Hindlimb muscle (tissue), 1 donor: ENCODE measurements around the gene HLCS. TPM values are rescaled to one million over a fixed set of nuclear protein-coding genes. Genes with fewer than 3 reads are reported as not detected.

Experiments
- DNase-seq: peaks from one replicate; pipeline ENCODE4 v3.0.0-alpha.2; 2013
- polyA plus RNA-seq: library from polyadenylated mRNA; unstranded; fragments of 120-200 nt; gene quantifications from one replicate; pipeline ENCODE4 v1.2.1, GENCODE V29; 2013; ENCODE audit not compliant: insufficient read length

Gene HLCS
- polyA plus RNA-seq, 1 donor: 12.8 TPM

DNA sequence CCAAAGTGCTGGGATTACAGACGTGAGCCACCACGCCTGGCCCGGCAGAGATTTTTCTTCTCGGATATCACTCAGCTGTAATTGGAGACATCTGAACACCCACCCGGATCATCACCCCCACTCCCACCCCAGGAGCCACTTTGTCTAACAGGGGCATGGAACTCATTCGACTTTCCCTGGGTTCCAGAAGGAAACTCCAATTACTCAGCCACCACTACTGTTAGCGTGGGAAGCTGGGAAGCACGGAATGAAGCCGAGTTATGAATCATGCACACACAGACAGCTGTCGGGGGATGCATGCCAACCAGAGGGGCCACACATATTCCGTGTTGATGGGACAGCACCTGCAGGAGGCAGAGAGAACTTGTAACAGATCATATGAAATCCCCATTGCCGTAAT, 85.2 kb downstream of the HLCS start:
- no peak for DNase-seq

DNA sequence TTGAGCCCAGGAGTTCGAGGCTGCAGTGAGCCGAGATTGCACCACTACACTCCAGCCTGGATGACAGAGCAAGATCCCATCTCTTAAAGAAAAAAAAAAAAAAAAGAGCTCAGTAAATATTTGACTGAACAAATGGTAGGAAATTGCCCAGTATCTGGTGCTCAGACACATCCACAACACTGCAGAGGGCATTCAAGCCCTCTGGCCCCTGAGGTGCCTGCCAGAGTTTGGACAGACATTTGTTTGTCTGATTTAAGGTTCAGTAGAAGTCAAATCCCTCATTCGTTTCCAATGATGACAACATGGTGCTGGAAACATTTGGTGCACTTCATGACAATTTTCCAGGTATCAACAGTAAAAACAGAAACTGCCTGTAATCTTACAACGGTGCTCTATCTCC, 86.6 kb downstream of the HLCS start:
- DNase-seq: no peak

DNA sequence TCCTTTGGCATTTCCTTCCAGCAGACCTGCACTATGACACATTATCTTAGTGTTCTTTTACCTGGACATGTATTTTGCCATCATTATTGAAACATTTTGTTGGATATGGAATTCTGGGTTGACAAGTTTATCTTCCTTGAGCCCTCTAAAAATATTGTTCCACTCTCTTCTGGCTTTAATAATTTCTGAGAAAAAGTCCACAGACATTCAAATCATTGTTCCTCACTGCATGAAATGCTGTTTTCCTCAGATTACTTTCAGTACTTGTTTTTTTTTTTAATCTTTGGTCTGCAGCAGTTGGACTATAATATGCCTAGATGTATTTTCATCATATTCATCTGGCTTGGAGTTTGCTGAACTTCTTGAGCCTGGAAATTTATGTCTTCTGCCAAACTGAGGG, 88.7 kb downstream of the HLCS start:
- DNase-seq: no peak

DNA sequence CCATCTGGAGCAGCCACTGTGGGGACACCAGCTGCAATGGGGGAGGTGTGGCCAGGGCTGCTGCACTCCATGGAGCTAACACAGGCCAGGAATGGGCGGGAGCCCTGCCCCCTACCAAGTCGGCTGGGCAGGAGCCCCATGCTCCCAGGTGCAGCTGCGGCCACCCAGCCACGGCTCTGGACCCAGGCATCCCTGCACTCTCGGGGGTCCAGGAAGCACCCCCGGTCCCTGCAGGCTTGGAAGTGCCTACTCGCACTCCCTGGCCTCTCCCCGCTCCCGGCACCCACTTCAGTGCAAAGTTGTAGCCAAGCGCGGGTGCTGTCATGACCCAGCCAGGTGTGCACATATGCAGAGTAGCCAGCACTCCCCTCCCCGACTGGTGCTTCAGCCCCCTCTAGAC, 91.8 kb downstream of the HLCS start:
- no peak for DNase-seq

DNA sequence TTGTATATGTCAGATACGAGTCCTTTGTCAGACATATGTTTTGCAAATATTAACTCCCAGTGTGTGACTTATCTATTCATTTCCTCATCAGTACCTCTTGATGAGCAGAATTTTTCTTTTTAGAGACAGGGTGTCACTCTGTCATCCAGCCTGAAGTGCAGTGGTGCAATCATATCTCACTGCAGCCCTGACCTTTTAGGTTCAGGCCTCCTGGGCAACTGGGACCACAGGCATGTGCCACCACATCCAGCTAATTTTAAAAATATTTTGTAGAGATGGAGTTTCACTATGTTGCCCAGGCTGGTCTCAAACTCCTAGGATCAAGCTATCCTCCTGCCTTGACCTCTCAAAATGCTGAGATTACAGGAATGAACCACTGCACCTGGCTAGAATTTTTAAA, 93.0 kb downstream of the HLCS start:
- no peak for DNase-seq

DNA sequence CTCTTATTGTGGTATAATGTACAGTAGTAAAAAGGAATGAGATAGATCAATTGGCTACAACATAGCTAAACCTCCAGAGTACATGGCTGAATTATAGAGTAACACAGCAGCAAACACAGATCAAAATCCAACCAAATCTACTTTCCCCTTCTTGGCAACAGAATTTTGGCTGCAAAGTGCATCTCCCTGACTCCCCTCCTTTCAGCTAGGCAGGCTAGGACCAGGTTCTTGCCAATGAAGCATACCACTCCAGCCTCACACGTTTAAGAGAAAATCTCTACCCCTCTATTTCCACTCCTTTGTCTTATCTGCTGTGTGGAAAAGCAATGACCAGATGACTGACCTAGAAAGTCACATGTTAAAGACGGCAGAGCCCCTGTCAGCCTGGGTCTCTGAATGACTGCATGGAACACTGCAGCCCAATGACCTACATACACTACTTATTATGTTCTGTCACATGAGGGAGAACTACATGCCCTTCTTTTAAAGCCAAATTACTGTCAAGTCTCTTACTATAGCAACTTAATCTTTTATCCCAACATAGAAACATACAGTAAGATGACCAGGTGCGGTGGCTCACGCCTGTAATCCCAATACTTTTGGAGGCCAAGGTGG, 99.1 kb downstream of the HLCS start:
- no peak for DNase-seq

DNA sequence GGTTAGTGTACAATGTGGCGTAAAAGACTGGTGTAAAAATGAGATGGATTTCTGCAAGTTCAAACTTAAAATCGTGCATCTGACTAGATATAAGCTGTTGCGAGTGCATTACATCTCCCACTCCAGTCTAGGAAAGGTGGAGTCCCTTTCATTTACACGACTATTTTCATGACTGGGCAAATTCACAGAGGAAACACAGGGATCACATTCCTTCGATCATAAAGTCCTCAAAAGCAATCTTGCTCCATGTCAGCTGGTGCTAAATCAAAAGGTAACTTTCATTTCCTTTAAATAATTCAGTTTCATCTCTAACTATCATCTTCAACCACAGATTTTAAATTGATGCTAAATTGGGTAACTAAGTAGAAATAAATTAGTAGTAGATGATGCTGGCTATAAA, 100.0 kb downstream of the HLCS start:
- DNase-seq: no peak

DNA sequence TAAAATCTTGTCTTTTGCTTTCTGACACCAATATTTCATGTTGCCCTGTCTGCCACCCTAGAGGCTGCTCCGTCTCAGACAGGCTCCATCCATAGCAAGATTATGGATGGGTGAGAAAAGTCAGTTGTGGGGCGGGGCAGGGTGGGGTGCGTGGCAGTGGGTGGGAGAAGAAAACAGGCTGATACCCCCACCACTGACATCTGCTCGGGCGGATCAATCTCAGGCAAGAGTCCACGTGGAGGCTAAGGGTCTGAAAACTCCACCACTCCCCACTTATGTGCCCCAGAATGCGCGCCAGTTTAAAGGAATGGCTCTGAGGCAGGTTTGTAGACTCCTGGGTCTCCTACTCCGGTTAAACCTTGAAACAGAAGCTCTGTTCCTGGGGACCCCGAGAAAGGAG, 101.5 kb downstream of the HLCS start:
- no peak for DNase-seq

DNA sequence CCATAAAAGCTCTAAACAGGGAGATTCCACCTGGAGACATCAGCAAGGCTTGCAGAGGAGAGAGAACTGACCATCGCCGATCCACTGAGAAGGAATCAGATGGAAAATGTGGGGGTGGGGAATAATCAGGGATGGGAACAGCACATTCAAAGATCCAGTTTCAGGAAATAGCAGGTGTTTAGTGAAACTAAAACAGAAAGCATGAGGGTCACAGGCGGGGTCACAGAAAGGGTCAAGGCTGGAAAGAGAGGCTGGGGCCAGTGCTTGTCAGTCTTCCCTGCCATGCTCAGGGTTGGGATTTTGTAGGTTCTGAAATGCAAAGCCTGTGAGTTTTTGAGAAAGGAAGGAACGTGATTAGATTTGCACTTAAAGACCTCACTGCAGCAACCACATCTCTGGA, 103.2 kb downstream of the HLCS start:
- no peak for DNase-seq

DNA sequence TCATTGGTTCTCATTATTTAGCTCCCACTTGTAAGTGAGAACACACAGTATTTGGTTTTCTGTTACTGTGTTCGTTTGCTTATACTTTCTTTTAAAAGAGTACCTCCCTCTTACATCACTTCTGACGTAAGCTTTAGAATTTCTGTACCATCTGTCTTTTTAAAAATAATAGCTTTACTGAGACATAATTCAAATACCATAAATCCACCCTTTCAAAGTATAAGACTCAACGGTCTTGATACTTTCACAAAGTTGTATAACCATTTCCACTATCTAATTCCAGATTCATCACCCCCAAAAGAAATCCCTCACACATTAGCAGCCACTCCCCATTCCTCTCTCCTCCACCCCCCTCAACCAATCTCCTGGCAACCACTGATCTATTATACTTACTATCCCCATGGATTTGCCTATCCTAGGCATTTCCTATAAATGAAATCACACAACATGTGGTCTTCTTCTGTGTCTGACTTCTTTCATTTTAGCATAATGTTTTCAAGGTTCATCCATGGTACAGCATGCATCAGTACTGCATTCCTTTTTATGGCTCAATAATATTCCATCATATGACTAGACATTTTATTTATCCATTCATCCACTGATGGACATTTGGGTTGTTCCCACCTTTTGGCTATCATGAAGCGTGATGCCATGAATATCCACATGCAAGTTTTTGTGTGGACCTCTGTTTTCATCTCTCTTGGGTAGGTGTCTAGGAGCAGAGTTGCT, 104.7 kb downstream of the HLCS start:
- DNase-seq: no peak

DNA sequence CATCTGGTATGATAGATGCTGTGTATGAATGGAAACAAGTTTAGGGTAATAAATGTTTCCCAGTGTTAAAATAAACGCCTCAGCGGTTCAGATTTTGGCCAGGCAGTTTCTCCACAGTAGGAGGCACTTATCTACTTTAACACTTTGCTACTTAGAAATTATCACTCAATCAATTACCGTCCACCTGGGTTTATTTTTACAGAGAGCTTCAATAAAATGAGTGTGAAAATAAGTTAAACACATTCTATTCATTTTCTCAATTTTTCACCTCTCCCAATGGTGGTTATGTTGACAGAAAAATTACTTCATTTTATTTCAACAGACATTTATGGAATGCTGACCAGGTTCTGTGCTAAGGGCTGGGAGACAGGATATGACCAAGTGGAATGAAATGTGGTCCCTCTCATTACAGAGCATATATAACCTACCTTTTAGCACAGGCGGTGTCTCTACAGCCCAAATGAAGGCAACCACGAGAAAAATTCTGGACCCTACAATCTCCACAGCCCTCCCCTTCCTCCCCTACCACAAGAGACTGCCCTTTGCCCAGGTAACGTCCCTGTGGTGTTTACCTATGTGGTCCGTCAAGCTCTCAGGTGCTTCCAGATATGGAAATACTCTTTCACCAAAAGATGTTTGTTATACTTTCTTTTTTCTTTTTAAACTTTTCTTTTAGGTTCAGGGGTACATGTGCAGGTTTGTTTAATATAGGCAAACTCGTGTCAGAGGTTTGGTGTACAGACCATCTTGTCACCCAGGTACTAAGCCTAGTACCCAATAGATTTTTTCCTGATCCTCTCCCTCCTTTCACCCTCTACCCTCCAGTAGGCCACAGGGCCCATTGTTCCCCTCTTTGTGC, 105.5 kb downstream of the HLCS start:
- DNase-seq: no peak

DNA sequence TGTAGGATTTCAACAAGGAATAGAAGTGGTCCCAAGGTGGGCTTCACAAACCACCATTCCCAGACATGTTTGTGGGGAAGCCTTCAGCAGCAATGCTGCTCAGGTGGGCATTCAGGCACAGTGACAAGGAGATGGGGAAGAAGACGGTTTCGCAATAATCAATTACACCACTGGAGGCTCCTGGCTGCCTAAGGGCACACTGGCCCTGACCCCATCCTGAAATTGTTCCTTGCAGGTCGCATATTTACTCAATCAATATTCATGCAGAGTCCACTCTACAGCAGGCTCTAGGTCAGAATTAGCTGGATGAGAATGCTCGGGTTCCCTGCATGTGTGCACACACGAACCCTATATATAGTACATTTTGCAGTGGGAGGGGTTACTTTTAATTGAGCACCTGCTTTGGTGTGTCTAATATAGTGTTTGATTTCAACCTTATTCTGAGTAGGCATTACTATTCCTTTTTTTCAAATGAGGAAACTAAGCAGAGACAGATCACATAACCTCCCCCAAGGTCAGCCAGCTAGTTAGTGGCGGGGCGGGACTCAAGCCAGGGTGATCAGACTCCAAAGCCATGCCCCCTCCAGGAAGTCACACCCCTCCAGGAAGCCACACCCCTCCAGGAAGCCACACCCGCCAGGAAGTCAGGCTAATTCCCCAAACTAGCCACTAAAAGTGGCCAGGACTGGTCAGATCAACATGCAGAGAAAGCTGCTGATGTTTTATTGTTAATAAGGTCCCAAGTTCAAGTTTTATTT, 106.5 kb downstream of the HLCS start:
- DNase-seq: no peak

DNA sequence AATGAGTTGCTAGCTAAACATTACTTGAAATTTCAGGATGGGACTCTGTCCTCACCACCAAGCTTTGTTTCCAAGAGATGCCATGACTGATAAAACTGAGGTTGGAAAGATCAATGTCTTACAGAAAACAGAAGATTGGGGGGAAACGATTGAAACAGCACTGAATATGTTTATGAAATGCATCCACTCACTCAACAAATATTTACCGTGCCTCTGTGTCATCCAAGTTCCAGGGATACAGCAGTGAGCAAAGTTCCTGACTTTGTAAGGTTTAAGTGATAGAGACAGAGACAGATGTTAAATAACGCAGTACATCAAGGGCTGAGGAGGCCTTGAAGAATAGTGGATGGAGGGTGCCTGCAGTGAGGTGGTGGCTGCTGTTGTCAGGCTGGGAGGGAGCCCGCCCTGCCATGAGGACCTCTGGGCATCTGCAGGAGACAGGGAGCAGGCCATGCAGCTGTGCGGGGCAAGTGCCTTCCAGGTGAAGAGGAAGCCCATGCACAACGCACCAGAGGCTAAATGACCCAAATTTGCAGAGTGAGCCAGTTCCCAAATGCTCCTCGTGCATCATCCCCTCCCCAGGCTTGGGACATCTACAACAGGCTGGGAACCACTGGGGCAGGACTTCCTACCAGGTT, 108.0 kb downstream of the HLCS start:
- no peak for DNase-seq

DNA sequence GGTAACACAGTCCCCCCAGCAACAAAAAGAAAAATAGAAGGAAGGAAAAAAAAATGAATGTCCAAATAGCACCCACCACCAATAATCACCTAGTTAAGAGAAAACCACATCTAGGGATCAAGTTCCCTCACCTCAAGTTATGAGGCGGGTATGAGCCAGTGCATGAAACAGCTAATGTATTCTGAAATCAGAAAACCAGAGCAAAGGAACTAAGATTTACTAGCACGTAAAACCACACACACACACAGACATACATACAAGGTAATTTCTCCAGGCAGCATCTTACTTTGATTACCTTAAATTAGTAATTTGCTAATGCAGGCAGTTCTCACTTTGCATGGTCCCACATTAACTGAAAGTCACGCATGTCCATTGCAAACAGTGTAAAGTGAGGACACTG, 109.8 kb downstream of the HLCS start:
- DNase-seq: no peak

DNA sequence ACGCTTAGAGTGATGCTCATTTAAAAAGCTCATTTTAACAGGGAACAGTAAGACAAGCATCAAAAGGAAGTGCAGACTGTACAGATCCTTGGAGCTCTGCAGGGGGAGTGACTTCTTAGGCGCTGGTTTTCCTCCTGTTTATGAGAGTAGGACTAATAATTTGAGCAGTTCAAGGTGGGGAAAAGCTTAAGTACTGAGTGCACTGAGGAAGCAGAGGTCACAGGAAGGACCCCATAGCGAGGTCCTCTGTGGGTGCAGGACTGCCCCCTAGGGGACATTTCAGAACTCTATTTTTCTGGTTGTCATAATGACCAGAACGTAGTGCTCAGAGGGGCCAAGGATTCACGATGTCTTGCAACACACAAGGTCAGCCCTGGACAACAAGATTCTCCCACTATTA, 112.1 kb downstream of the HLCS start:
- no peak for DNase-seq

DNA sequence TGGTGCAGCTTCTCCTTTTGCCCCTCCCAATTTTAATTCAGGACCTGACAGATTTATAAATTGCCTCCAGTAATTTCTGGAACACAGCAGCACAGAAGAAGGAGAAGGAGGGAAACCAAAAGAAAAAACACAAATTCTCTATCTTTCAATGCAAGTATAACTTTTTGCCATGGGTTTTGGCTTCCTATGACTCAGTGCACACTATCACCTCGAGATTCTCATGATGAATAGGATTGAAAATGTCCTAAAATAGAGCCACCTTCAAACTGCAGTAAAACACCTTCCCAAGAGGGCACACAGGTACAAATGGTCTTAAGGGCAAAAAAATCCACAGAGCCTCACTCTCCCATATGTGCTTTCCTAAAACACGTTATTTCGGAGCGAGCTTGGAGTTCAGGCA, 113.6 kb downstream of the HLCS start:
- DNase-seq: no peak

DNA sequence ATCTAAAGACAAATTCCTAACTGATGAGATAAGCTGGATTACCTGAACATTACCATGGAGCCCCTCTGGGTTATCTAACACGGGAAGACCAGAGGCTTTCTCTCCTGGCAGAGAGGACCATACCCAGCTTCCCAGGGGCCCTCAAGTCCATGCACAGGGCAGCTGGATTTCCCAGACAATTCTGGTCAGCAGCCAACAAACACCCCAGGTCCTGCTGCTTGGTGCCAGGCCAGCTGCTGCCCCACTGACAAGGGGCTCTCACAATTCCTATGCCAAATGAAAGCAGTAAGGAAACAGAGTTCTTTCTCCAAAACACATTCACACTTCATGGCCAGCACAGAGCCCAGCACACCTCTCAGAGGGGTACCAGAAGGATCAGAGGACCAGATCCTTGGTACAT, 114.2 kb downstream of the HLCS start:
- no peak for DNase-seq

DNA sequence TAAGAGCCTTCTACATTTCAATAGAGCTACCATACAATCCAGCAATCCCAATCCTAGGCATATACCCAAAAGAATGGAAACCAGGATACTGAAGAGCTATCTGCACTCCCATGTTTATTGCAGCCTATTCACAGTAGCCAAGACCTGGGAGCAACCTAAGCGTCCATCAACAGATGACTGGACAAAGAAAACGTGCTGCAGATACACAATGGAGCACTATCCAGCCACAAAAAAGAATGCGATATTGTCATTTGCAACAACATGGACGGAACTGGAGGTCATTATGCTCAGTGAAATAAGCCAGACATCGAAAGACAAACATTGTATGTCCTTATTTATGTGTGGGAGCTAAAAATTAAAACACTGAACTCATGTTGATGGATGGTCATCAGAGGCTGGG, 115.3 kb downstream of the HLCS start:
- DNase-seq: no peak

DNA sequence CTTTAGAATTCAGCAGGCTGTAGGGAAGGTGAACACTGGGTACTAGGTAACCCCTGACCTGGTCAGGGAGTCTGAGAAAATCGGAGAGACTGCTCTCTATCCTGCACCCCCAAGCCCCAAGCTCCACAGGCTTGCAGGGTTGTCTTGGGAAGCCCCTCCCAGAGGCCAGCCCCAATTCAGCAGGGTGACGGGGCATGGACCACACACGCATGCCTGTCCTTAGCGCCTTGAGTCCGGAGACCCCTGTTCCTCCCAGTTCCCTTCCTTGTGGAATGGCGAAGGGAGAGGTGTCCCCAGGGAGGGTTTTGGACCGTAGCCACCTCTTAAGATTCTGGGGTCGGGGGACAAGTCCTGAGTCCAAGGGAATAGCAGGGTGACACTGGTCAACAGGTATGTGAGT, 116.1 kb downstream of the HLCS start:
- DNase-seq: no peak

DNA sequence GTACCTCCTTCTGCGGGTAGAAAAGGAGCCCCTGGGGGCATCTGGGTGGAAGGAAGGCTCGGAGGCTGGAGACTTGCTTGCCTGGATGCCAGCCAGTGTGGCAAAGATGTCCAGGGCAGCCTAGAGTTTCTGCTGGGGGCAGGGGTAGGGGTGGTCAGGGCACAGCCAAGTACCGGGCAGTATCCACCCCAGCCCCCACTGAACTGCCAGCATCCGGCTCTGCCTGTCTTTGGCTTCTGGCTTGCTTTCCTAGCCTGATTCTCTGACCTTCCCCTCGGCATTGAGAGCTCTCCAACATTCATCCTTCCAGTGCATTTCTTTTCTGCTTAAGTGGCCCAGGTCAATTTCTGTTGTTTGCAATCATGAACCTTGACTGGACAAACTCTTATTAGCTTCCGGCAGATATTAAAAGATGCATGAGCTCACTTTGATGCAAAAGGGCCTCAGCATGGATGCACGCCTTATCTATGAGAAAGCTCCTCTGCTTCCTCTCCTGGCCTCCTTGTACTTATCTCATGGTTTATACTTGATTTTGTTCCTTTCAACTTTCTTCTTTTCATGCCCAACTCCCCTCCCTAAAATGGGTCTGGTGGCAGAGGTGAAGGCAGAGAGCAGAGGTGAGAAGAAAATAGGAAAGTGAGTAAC, 116.9 kb downstream of the HLCS start:
- no peak for DNase-seq

DNA sequence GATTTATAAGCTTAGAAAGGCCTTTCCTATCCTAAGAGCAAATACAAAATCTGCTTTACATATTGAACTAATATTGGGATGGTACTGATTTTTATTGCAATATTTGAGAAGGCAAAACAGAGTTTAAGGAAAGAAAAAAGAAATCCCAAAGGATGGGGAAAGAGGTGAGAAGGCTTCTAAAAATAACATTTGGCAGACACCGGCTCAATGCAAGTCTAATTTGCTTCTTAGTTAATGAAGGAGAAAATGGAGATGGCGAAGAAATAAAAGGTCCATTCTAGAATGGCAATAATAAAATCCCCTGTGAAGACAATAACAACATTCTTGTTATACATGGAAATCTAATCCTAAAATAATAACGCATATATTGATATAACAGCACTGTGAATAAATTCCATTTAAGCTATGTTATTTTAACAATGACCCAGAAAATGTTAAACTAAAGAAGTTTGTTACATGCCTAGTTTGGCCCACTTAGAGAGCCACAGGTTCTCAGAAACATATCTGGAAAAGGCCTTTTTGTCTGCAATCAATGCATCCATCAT, 117.7 kb downstream of the HLCS start:
- DNase-seq: no peak

DNA sequence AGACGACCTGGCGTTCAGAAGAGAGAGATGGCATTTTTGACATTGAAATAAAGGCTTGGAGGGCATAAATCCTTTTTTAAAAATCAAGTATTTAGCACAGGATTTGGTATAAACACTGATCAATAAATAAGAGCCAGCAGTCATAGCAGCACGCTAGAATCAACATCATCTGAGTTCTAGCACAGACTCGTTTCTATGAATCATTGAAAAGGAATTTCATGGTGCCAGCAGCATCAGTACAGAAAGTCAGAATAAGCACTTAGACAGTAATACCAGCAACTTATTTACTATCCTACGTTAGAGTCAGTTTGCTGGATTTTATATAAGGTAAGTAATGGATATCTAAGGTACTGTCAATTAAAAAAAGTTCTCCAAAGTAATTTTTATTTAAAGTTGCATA, 119.3 kb downstream of the HLCS start:
- no peak for DNase-seq
